Ishikawa (cell line): Measurements from ENCODE around the gene AGPAT1.

Experiments used
- CEBPB ChIP-seq: IDR thresholded peaks from 2 replicates; pipeline ENCODE4 v1.6.1; 2012
- CREB1 ChIP-seq: IDR thresholded peaks from 2 replicates; pipeline ENCODE4 v1.6.1; 2012; ENCODE audit warnings: low read depth
- EGR1 ChIP-seq: IDR thresholded peaks from 2 replicates; pipeline ENCODE4 v1.6.1; 2012
- EP300 ChIP-seq: IDR thresholded peaks from 2 replicates; pipeline ENCODE4 v1.6.1; 2012; ENCODE audit warnings: borderline replicate concordance
- FOXM1 ChIP-seq: IDR thresholded peaks from 2 replicates; pipeline ENCODE4 v1.6.1; 2012; ENCODE audit warnings: low read depth, borderline replicate concordance
- NFIC ChIP-seq: IDR thresholded peaks from 2 replicates; pipeline ENCODE4 v1.6.1; 2012
- RAD21 ChIP-seq: IDR thresholded peaks from 2 replicates; pipeline ENCODE4 v1.6.1; 2012; ENCODE audit warnings: low read depth
- TAF1 ChIP-seq: IDR thresholded peaks from 2 replicates; pipeline ENCODE4 v1.6.1; 2012; ENCODE audit warnings: low read depth, mild to moderate bottlenecking
- TCF12 ChIP-seq: IDR thresholded peaks from 2 replicates; pipeline ENCODE4 v1.6.1; 2012; ENCODE audit warnings: low read depth
- TEAD4 ChIP-seq: IDR thresholded peaks from 2 replicates; pipeline ENCODE4 v1.6.1; 2012
- YY1 ChIP-seq: IDR thresholded peaks from 2 replicates; pipeline ENCODE4 v1.6.1; 2012; ENCODE audit warnings: low read depth
- ZBTB7A ChIP-seq: IDR thresholded peaks from 2 replicates; pipeline ENCODE4 v1.6.1; 2012; ENCODE audit warnings: low read depth
- TF ChIP-seq, protein P1 (sequence below): IDR thresholded peaks from 2 replicates; pipeline ENCODE4 v1.6.1; 2012
- TF ChIP-seq, protein P2 (sequence below): IDR thresholded peaks from 2 replicates; pipeline ENCODE4 v1.6.1; 2012
- TF ChIP-seq, protein P3 (sequence below): IDR thresholded peaks from 2 replicates; pipeline ENCODE4 v1.6.1; 2012; ENCODE audit warnings: low read depth, mild to moderate bottlenecking

AGPAT1 gene

DNA sequence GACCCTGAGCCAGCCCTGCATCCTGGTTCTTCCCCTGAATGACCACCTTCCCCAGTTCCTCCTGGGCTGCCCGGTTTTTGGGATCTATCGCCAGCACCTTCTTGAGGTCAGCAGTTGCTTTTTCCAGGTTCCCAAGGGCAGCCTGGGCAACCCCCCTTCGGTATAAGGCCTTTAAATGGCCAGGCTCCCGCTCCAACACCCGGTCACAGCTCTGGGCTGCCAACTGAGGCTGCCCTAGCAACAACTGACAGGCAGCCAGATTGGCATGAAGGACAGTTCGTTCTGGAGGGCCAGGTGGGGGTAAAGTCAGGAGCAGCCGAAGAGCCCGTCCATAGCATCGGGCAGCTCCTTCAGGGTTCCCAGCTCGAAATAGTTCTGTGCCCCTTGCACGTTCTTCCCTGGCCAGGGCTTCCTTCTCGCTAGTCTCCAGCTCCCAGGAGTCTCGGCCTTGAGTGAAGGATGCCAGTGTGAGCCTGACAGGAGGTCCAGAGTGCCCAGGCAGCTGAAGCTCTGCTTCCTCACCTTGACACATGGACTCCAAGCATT lies 47.1 kb downstream of the AGPAT1 start:
- no peak for TF ChIP-seq TEAD4
- no peak for TF ChIP-seq CREB1
- TF ChIP-seq ZBTB7A, result no peak
- no peak for TF ChIP-seq EGR1
- TF ChIP-seq EP300, result no peak
- no peak for TF ChIP-seq TAF1
- TF ChIP-seq, protein P1, sequence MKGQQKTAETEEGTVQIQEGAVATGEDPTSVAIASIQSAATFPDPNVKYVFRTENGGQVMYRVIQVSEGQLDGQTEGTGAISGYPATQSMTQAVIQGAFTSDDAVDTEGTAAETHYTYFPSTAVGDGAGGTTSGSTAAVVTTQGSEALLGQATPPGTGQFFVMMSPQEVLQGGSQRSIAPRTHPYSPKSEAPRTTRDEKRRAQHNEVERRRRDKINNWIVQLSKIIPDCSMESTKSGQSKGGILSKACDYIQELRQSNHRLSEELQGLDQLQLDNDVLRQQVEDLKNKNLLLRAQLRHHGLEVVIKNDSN, result no peak
- TF ChIP-seq, protein P2, sequence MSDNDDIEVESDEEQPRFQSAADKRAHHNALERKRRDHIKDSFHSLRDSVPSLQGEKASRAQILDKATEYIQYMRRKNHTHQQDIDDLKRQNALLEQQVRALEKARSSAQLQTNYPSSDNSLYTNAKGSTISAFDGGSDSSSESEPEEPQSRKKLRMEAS, result no peak
- TF ChIP-seq, protein P3, sequence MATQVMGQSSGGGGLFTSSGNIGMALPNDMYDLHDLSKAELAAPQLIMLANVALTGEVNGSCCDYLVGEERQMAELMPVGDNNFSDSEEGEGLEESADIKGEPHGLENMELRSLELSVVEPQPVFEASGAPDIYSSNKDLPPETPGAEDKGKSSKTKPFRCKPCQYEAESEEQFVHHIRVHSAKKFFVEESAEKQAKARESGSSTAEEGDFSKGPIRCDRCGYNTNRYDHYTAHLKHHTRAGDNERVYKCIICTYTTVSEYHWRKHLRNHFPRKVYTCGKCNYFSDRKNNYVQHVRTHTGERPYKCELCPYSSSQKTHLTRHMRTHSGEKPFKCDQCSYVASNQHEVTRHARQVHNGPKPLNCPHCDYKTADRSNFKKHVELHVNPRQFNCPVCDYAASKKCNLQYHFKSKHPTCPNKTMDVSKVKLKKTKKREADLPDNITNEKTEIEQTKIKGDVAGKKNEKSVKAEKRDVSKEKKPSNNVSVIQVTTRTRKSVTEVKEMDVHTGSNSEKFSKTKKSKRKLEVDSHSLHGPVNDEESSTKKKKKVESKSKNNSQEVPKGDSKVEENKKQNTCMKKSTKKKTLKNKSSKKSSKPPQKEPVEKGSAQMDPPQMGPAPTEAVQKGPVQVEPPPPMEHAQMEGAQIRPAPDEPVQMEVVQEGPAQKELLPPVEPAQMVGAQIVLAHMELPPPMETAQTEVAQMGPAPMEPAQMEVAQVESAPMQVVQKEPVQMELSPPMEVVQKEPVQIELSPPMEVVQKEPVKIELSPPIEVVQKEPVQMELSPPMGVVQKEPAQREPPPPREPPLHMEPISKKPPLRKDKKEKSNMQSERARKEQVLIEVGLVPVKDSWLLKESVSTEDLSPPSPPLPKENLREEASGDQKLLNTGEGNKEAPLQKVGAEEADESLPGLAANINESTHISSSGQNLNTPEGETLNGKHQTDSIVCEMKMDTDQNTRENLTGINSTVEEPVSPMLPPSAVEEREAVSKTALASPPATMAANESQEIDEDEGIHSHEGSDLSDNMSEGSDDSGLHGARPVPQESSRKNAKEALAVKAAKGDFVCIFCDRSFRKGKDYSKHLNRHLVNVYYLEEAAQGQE, result no peak
- TF ChIP-seq YY1, result no peak
- no peak for TF ChIP-seq CEBPB
- no peak for TF ChIP-seq TCF12
- no peak for TF ChIP-seq NFIC
- TF ChIP-seq FOXM1, result no peak
- TF ChIP-seq RAD21, result no peak

DNA sequence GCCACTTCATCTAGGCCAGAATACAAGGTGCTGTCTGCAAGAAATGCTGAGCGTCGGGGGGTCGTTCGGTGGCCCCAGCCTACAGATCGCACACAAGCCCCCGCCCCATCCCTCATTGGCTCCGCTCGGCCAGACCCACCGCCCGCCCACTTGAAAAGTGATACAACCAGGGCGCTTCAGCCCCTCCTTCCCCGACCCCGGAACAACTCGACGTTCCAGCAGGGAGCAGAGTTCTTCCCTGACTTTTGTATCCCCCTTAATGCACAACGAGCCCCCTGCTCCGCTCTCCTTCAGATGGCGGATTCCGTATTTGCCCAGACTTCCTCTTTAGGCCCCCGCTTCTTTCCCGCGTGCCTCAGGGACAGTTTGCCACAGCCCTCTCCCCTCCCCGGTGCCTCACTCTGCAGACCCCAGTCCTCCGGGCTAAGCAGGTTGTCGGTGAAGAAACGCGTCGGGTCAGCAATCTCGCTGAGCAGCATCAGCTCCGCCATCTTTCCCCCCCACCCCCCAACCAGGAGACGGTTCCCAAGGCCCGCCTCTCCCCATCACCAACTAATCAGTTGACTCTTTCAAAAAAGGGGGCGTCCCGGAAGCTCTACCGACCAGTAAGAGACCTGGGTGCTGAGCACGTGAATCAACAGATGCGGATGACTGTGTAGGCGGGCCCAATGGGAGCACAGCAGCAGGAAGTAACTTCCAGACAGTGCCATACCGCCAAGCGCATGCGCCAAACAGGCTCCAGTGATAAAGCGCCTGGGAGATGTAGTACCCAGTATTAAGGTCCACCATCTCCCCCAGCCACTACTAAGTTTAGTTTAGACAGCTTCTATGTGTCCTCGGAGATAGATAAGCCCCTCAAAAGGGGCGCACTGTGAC lies 47.9 kb downstream of the AGPAT1 start, which contains the start of gene ATF6B:
TSS of gene ATF6B (minus strand) at position 530 of the 876 bp plus-strand sequence. CDS start at position 491, 39 bp downstream.
- TF ChIP-seq YY1 (peak; percentile 92), NFIC (no peak), TAF1 (peak; percentile 79), EP300 (no peak), ZBTB7A (peak; percentile 59; the same call in 1 of the 2 replicates), FOXM1 (peak; percentile 34; the same call in 1 of the 2 replicates), TCF12 (0 out of 2 replicates have a peak, but pooled peaks have one; percentile 41), CREB1 (peak; percentile 60; the same call in 1 of the 2 replicates), EGR1 (peak; percentile 64), CEBPB (no peak)
- TF ChIP-seq, protein P2, result no peak; the same call in 1 of the 2 replicates
- TF ChIP-seq, protein P1, result peak; percentile 95

DNA sequence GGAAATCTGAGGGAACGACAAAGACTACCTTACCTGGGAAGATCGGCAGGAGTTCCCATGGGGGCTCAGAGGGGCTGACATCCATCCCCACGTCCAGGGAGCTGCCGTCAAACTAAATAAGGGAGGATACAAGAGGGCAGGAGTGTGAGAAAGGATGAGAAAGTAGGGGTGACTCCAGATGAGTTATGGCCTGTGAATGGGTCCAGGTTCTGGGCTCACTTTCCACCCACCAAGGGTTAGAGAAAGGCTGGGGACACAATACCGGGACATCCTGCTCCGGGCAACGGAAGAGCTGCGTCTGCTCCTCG lies 48.5 kb downstream of the AGPAT1 start:
- TF ChIP-seq CREB1 (no peak), TAF1 (no peak), YY1 (no peak), TCF12 (no peak), RAD21 (no peak), NFIC (no peak), CEBPB (no peak)
- TF ChIP-seq, protein P1, result no peak
- TF ChIP-seq, protein P3, result no peak

DNA sequence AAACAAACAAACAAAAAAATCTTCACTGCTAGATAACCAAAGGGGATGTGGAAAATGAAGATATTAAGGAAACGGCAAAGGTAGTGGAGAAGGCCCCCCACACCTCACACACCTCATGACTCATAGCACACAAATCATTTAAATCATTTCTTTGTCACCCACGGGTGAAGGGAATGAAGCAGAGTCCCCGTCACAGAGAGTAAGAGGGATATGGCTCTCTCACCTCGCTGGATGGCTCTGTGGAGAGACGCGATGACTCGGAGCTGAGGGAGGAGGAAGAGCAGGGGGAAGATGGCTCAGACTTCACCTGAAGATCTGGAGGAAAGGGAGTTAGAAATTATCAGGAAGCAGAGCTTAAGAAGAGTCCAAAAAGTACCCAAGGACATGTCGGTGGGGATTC lies 49.0 kb downstream of the AGPAT1 start:
- TF ChIP-seq CREB1, result no peak
- TF ChIP-seq, protein P3, result no peak
